ENCODE data around the gene PRKCE.

PRKCE gene

DNA sequence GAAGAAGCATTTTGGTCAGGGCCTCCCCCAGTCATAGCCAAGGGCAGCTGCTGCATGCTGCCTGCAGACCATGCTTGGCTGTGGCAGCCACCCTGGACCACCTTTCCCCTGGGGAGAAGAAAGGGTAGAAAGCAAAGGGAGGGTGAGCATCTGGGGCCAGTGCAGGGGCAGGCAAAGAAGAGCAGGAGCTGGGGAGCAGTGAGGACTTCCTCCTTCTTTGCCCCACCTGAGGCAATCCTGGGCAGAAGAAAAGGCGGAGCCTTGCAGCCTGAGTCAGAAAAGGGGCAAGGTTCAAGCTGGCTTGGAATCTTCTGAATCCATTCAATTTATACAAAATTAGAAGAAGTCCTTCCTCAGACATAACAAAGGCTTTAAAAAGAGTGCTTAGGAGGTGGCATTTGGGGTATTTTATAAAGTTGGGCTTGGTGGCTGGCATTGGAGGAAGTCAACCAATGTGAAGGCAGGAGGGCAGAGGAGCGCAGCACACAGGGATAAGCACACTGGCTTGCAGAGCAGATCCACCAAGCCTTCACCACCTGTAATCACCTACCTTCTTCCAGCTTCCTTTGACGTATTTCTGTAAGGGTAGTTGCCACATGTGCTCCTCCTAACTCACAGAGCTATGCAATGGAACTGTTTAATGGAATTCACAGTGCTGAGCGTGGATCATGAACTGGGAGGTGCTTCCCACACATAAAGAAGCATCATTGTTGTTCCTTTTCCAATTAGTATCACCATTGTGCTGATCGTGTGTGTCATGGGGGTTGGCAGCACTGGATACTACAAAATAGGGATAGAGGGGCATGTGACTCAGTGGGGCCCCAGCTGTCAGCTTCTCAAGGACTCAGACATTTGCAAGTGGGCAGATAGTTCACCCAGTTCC, 491.3 kb downstream of the PRKCE start:
- no peak for DNase-seq

DNA sequence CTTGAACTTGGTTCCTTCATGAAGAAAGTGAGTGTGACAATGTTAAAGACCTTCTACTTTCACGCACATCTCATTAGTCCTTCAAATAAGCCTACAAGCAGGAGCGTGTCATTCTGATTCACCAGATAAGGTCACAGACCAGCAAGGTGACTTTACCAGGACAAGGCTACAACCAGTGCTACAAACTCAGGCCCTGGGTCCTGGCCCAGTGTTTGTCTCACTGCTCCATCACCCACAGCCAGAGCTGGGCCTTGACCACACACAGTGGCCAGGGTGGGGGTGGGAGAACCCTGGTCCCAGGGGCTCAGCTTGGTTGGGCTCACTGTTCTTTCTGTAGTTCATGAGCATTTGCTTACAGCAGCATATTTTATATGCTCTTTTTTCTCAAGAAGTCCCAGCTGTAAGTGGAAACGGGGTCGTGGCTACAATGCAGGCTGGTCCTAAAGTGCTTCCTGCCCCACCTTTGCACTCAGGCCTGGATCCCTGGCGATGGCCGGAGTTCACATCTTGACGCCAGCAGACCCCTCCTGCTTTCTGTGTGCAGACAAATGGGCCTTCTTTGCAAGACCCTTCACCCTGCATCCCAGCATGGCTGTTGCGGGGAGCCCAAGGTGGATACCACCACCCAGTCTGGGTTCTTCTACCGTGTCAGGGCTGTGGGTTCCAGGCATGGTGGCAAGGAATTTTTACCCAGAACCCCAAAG, 492.1 kb downstream of the PRKCE start:
- no peak for DNase-seq

DNA sequence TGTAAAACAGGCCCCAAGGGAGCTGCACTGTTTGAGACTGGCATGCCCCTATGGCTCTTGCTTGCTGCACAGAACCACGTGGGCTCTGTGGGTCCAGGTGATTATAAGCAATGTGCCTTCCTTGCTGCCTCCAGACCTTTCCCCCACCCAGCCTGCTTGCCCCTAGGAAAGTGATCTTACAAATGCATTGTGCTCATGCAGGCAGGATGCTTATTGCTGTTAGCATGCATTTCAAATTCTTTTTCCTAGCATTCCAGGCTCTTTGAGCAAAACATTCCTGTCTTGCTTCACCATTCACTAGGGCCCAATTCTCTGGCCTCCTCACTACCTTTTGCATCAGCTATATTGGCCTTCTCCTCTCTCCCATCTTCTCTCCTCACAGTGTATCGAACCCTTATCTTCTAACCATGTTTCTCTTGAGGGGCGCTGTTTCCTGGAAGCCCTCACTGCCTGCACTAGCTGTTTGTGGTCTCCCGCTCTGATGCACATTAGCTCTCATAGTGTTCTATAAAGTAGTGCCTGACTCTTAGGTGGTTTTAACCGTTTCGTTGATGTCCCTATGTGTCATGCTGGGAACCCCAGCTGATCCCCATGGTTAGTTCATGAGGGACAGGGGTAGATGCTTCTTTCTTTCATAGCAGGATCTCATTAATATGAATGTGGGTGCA, 492.8 kb downstream of the PRKCE start:
- DNase-seq = no peak

DNA sequence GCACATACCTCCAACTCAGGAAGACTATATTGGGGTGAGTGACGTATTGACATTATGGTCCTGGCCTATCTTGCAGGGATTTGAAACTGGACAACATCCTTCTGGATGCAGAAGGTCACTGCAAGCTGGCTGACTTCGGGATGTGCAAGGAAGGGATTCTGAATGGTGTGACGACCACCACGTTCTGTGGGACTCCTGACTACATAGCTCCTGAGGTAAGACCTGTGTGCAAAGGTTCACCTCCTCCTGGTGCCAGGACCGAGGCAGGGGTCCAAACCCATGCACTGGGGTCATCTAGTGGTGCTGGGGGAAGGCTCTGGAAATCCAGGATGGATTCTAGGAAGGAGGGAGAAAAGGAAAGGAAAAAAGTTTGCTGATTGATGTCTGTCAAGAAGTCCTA, 493.5 kb downstream of the PRKCE start:
- DNase-seq = no peak

DNA sequence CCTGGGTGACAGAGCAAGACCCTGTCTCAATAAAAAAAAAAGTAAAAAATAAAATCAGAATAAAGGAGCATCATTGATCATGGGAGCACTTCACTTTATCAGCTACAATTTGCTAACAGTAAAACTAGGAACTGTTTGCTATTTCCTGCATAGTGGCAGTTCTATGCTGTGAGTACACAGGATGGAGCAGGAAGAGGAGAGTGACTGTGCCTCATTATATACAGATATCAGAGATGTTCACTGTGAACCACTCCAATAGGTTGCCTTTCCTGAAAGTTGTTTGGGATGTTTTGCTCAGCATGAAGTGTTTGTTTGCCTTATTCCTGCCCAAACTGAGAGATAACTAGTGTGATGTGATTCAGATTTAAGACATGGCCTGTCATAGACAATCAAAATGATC, 494.4 kb downstream of the PRKCE start:
- no peak for DNase-seq

DNA sequence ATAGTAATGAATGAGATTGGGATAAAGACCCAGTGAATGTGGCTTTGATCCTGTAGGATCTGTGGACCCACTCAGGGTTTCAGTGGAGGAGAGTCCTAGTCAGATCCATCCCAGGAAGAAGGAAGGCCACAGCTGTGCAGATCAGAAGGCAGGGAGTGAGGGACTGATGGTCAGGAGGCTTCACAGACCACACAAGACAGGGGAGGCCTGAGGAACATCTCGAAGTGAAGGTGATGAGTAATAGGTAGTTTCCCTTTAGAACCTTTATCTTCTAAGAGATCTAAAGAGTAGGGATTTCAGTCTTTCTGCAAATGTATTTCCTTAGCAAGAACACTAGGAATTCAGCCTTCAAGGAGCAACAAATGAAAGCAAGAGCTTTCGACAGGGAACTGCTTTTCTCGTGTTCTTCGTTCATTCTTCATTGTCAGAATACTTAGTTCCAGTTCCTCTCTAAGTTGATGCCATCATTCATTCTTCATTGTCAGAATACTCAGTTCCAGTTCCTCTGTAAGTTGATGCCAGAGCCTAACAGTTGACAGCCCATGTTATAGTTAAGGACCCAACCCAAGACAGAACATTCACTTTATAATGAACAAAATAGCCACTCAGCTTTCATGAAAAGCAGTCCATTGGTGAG, 495.5 kb downstream of the PRKCE start:
- no peak for DNase-seq

DNA sequence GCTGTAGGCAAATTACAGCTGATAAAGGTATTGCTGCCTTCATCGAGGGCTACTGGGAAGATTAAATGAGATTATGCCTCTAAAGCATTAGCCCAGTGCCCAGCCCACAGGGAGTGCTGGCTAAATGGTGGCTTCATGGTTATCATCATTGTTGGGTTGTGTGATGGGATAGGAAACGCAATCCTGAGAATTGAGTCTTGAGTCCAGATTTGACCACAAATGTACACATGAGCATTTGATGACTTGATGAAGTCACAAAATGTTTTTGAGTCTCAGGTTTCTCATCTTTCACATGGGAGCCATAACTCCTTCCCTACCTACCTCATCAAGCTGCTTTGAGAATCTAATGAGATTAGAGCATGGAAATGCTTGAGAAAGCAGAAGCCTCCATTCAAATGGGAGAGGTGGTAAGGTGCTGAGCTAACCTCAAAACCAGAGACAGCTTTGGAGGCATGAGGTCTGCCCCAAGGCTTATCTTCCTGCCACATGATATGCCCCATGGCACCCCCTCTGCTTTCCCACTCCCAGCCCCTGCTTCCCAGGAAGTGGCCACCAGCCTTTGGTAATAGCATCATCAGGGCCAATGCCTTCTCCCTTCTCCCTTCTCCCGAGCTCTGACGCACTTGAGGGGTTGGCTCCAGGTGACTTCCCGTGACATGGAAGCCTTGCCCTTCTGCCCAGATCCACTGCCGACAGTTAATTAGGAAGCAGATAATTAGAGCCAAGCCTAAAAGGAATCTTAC, 496.3 kb downstream of the PRKCE start:
- DNase-seq = no peak

DNA sequence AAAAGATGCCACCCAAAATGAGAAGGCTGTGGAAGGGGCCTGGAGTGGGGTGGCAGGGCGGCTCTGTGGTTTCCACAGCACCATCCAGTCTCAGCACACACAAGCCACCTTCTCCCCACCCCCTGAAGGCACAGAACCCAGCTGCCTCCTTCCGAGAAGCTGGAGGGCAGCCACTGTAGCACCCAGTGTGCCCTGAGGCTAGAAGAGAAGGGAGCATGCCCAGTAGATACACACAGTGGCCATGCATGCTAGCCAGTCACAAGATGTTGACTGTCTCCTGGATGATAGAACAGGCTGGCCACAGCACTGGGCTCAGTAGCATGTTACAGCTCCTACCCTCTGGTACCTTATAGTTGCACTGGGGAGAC, 496.9 kb downstream of the PRKCE start:
- DNase-seq = no peak

DNA sequence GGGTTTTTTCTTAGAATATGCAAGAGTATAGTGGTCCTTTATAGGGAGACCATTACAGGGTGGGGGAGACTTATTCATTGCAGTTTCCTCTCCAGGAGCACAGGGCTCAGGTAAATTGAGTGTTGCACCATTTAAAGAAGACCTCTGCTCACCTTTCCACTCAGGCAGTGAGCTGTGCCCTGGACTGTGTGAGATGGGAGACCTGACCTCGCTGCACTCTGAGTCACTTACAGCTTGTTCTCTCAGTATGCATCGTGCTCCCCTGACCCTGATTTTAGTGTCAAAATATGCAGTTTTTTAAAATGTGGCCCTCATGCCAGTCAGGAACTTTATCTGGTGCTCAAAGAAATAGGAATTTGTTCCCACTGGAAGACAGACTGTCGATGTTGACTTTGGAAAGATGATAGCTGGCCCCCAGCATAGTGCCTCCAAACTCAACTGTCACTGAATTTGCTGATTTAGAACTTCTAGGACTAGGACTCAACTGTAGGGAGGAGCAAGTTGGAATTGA, 499.0 kb downstream of the PRKCE start:
- no peak for DNase-seq

DNA sequence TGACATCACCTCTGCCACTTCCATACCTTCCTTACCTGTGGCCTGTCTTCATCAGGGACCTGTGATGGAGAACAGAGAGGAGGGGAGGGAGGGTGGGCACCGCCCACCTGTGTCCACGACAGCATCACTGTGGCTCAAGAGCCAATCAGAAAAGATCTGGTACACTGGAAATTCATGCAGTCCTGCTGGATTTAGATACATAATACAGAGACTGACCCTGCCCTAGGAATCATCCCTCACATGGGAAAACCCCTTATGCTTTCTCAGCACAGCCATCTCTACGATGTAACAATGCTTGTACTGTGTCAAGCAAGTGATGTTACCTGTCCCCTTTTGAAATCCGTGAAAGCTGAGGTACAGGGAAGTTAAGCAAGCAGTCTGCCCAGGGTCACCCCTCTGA, 500.1 kb downstream of the PRKCE start:
- no peak for DNase-seq

DNA sequence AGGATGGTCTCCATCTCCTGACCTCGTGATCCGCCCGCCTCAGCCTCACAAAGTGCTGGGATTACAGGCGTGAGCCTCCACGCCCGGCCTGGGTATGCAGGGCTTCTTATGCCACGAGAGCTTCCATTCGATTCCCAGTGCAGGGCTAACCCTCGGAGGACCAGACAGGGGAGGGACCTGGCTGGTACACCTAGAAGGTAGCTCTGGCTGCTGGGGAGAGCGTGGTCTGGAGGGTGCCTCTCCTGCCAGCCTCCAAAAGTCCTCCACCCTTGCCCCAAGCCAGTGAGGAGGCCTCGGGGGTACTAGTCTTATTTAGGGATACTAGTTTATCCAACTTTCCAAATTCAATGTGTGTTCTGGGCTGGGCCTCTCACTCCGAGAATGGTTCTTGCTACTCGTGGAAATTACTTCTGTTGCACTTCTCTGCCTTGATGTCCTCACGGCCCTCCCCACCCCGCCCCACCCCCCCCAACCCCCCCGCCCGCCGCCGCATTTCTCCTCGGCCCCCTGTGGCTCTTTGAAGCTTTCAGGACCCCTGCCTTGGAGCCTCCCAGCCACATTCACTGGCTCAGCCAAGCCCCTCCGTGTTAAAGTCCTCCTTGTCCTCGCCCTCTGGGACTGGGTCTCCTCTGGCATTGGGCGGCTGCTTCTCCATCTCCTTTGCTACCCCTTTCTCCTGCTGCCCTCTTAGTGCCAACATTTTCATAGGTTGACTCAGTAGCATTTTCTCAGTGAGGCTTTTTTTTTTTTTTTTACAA, 502.7 kb downstream of the PRKCE start:
- no peak for DNase-seq

DNA sequence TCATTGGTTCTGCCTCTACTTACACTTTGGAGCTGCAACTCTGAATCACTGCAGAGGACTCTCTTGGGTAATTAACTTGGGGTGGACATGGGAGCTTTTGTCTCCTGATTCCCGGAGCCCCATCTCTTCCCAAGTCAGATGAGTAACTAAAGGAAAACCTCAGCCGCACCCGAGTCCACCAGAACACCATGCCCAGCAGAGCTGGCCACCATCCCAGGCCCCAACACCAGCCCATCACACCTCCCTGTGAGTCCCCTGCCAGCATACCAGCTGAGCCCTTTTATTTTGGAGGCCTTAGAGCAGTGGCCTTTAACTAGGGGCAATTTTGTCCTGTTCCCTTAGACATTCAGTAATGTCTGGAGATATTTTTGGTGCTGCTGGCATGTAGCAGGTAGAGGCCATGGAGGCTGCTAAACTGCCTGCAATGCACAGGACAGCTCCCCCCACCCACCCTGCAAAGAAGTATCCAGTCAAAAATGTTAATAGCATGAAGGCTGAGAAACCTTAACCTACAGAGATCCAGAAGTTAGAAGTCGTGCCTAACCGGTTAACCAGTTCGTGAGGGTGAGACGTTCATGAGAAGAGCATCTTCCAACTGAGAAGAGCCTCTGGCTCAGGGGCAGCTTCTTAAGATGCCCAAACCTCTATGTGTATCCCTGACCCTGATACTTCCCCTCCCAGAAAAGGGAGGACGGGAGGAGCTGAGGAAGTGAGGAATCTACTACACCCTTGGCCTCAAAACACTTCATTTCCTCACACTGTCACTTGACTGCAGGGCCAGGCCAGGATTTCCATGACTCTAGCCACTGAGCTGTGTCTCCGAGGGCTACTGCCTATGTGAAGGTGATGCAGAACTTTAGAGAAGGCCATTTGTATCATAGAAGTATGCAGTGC, 505.8 kb downstream of the PRKCE start:
- DNase-seq = no peak

DNA sequence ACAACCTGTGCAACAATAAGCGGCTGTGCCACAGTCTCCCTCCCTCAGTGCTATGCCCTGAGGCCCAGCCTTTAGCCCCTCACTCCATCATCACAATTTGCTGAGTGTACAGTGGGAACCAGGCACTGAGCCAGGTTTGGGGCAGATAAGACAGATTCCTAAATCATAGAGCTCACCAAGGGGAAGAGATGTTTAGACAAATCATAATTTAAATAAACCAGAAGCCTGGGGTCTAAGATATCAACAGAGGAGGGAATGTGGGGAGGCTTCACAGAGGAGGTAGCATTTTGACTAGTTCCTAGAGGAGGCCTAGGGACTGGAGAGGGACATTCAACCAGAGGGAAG, 506.5 kb downstream of the PRKCE start:
- no peak for DNase-seq

DNA sequence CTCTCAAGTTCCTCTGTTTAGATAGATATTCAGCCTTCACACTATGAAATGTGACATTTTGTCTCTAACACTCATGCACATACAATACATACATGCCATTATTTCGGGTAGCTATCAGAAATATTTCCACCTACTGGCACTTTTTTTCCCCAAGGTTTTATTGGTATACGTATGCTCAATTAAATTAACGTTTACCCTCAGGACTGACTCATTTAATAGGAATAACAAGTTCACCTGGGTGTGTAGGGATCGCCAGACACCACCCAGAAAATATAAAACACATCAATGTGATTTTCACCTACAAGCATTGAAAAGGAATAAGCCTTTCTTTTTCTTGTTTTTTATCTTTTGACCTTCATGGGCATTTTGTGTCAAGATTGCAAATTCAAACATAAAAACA, 507.2 kb downstream of the PRKCE start:
- DNase-seq = no peak

DNA sequence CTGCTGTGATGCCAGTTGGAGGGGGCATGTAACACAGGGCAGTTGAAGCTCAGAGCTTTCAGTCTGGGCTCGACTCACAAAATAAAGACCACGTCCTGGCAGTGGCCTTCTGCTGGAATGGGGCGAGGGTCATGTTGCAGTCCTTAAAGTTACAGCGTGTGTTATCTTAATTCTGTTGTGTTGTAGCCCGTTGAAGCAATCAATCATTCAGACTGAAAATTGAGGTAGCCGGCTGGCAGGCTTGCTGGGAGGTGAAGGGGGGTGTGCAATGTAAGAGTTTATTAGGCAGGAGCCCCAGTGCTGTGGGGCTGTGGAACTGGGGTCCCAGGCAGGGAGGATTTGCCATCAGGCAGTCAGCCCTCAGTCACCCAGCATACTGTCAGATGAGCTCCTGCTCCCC, 508.9 kb downstream of the PRKCE start:
- DNase-seq = no peak

DNA sequence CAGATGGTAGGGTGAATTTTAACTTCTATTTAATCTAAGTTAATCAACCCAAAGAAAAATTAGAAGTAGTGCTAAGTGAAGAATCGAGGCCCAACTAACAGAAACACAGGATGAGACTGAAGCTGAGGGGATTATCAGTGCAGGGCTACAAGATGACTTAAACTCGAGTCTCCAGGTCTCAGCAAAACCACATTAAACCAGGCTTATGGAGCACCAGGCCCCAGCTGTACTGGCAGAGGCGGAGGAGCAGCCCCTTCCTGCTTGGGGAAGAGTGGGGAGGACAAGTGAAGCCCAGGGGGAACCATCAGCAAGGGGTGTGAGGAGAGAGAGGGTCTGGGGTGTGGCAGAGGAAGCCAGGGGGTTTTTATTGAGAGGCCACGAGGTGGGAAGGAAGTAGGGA, 509.8 kb downstream of the PRKCE start:
- DNase-seq = no peak

DNA sequence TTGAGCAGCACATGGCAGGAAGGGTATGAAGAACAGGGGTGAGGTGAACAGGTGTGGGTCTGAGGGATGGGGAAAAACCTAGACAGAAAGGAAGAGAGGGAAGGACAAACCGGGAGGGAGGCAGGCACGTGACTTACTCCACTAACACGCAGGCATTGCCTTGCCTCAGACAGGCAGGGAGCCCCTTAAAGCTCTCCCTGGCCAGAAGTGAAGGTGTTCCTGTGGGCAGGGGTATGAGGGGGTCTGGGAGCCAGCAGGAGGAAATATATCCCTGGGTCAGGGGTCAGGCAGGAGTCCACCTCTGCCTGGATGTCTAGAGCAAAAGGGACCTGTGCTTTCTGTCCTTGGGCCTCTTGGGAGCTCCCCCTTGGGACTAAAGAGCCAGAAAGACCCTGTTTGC, 510.4 kb downstream of the PRKCE start:
- DNase-seq = no peak

DNA sequence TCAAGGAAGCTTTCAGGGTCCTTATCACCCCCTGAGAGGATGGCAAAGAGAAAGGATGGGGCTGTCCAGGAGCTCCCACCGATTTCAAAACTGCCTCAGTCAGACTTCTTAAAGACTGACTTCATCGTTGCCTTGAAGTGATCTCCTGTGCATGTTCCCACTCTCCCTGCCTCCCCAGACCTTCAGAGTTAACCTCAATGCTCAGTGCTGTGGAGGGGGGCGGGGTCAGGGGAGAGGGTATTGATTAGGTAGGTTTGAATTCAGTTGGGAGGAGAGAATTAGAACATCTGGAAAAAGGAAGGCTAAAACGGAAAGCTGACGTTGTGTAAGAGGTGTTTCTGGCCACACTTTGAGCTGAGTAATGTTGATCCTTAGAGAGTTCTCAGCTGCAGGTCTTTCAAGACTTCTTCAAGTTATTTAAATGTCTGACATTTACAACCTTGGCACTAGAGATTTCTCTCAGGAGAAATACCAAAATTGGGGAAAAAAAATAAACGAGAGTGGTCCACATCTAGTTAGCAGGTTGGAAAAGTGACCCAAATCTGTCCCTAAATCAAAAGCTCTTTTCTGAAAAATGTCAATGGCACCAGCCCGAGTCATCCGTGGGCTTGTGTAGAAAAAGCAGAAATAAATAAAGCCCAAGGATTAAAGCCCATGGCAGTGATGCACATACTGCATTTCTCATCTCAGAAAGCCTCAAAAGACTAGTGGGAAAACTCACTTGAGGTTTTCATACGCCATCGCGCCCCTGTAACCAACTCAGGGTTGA, 511.0 kb downstream of the PRKCE start:
- DNase-seq = no peak

DNA sequence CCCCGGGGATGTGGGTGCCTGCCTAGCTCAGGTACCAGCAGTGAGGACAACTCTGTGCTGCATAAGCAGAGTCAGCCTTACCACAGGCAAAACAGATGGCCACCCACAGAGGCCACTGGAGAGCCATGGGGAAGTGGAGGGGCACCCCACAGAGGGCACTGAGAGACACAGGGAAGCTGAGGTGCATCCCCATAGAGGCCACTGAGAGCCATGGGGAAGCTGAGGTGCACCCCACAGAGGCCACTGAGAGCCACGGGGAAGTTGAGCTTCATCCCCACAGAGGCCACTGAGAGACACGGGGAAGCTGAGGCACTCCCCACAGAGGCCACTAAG, 511.6 kb downstream of the PRKCE start:
- DNase-seq = no peak
